Mucosa of rectum (tissue), 2 donors: ENCODE results near the gene MPP2.

Experiments
- H3K27ac ChIP-seq, 2 donors: one replicate each; pipeline ENCODE4 v1.7.0; 2013; ENCODE audit warnings: inconsistent platforms in 2 of 2, low read depth in 2 of 2, low read length in 2 of 2
- H3K27me3 ChIP-seq, 2 donors: one replicate each; pipeline ENCODE4 v1.7.0; 2013; ENCODE audit warnings: low read length in 2 of 2; ENCODE audit not compliant: control insufficient read depth in 2 of 2, insufficient read depth in 2 of 2
- H3K36me3 ChIP-seq, 2 donors: one replicate each; pipeline ENCODE4 v1.7.0; 2013; ENCODE audit warnings: low read length in 2 of 2; ENCODE audit not compliant: control insufficient read depth in 2 of 2, insufficient read depth in 2 of 2
- H3K4me1 ChIP-seq, 2 donors: one replicate each; pipeline ENCODE4 v1.7.0; 2013; ENCODE audit warnings: low read length in 2 of 2, mild to moderate bottlenecking in 1 of 2; ENCODE audit not compliant: control insufficient read depth in 2 of 2, insufficient read depth in 2 of 2
- H3K4me3 ChIP-seq, 2 donors: one replicate each; pipeline ENCODE4 v1.7.0; 2013; ENCODE audit warnings: low read length in 2 of 2
- H3K9ac ChIP-seq, 2 donors: one replicate each; pipeline ENCODE4 v1.7.0; 2013; ENCODE audit warnings: low read length in 2 of 2, low read depth in 1 of 2, mild to moderate bottlenecking in 1 of 2
- H3K9me3 ChIP-seq, 2 donors: one replicate each; pipeline ENCODE4 v1.7.0; 2013; ENCODE audit warnings: low read length in 2 of 2; ENCODE audit not compliant: control insufficient read depth in 2 of 2
- donor health status: healthy.
- donor health status: Normal muscosa, but diverticular disease.

The MPP2 gene

DNA sequence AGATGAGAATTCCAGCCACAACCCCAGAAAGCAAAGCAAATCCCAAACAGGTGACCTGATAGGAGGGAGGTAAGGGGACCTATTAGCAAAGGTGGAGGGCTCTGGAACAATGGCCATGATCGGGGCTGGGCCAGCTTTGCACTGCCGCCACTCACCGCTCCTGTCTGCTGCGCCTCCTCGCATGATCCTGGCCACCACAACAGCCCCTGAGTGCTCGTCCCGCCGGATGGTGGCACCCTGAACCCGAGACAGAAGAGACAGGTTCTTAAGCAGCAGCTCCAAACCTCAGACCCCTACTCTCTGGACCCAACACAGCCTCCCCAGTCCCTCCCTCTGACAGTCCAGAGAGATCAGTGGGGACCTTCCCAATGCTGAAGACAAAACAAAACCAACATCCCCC is 79.7 kb downstream of the MPP2 start:
- H3K4me3 ChIP-seq, result no peak overlapping the region
- peaks cover 0 to 4% of the 10 kb centered on the region in 2 donors for H3K36me3 ChIP-seq
- no peak overlapping the region for H3K9ac ChIP-seq
- H3K27ac ChIP-seq, result no peak overlapping the region
- H3K4me1 ChIP-seq, result no peaks in the 10 kb centered on the region
- no peaks in the 10 kb centered on the region for H3K27me3 ChIP-seq
- no peaks in the 10 kb centered on the region for H3K9me3 ChIP-seq

GRCh38 chr17:43826206-43826605 is 81.1 kb downstream of the MPP2 start:
- Histone ChIP-seq H3K27ac (no peak overlapping the region), H3K4me1 (no peaks in the 10 kb centered on the region), H3K9me3 (no peaks in the 10 kb centered on the region), H3K4me3 (no peak overlapping the region), H3K9ac (no peak overlapping the region), H3K27me3 (no peaks in the 10 kb centered on the region), H3K36me3 (peaks cover 0 to 4% of the 10 kb centered on the region in 2 donors)

DNA sequence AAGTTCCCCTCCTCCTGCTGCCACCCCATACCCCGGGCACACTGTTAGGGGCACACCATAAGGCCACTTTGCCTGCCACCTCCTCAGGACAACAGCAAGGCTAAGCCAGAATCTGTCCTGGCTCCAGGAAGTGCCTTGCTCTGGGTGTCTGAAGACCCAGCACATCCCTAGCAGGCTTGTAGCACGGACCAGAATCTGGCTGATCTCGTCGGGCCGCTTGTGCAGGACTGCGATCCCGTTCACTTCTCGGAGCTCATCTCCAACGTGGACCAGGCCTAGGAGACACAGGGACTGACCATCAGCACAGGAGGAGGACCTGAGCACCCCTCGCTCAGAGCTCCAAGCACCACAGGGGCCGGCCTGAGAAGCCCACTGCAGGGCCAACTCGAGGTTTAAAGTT is 81.8 kb downstream of the MPP2 start:
- Histone ChIP-seq H3K27me3 (no peaks in the 10 kb centered on the region), H3K27ac (no peak overlapping the region), H3K9ac (no peak overlapping the region), H3K4me1 (no peaks in the 10 kb centered on the region), H3K9me3 (no peaks in the 10 kb centered on the region), H3K4me3 (no peak overlapping the region), H3K36me3 (peaks cover 0 to 4% of the 10 kb centered on the region in 2 donors)
